ENCODE results near the gene VASH1.
A peak's percentile ranks its signal among the peaks of the same experiment; 100 is the strongest.

Gene VASH1

DNA sequence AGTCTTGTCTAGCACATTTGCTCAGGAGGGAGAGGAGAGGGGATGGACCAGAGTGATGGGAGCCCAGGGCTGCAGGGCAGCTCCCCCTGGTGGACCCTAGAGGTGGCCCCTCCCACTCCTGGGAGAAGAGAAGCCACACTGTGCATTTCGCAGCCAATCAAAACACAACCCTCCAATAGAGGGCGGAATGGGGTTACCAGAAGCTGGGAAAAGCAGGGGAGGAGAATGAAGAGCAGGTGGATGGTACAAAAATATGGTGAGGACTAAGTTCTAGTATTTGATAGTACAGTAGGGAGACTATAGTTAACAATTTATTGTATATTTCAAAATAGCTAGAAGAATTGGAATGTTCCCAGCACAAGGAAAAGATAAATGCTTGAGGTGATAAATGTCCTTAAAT, 23.6 kb downstream of the VASH1 start:
- peak; percentile 46 for DNase-seq (ENCODE audit: low read depth)

DNA sequence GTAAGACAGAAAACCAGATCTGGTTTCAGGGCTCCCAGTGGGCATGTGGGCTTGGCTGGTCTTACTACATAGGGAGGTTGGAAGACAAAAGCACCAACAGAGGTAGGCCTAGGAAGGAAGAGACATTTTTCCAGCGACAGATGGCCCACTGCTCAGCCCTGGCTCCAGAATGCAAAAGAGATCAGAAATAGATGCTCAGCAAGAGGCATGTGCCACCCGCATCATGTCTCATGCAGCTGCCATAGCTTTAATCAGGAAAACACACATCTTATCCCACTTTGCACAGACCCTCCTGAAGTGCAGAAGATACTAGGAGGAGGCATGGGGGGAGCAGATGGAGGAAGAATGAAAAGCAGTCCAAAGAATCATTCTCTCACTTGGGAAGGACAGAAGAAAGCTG, 25.3 kb downstream of the VASH1 start:
- no peak for DNase-seq (ENCODE audit: low read depth)

GRCh38 chr14:76792422-76792821, 31.2 kb downstream of the VASH1 start:
- DNase-seq (ENCODE audit: low read depth), result no peak

DNA sequence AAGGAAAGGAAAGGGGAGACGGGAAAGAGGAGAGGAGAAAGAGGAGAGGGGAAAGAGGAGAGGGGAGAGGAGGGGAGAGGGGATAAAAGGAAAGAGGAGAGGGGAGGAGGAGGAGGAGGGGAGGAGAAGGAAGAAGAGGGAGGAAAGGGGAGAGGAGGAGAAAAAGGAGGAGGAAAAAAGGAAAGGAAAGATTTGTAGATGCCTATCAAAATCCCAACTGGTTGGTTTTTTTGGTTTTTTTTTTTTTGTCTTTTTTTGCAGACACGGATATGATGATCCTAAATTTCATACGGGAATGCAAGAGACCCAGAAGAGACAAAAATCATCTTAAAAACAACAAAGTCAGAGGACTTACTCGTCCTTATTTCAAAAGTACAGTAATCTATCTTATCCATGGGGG, 32.1 kb downstream of the VASH1 start:
- DNase-seq (ENCODE audit: low read depth), result no peak

GRCh38 chr14:76793956-76794355, 32.7 kb downstream of the VASH1 start:
- no peak for DNase-seq (ENCODE audit: low read depth)

DNA sequence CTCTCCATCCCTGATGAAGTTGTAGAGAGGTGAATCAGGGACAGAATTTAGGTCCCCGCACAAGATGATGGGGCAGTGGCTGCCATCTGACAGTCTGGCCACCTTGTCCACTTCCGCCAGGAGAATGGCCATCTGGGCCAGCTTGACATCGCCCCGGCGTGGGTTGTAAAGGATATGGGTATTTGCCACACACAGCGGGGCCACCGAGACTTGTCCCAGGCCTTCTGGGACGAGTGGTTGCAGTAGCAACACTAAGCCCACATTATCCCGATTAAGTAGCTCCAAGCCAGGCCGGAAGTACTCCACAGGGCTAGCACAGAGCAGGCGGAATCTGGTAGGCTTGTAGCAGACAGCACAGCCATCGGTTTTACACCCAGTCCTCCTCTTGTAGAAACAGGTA, 45.2 kb downstream of the VASH1 start:
- DNase-seq (ENCODE audit: low read depth), result no peak

- no peak for DNase-seq (ENCODE audit: low read depth)
Measured at GRCh38 chr14:76808011-76808410, 46.7 kb downstream of the VASH1 start.

GRCh38 chr14:76808990-76809389, 47.7 kb downstream of the VASH1 start:
- DNase-seq (ENCODE audit: low read depth), result no peak

DNA sequence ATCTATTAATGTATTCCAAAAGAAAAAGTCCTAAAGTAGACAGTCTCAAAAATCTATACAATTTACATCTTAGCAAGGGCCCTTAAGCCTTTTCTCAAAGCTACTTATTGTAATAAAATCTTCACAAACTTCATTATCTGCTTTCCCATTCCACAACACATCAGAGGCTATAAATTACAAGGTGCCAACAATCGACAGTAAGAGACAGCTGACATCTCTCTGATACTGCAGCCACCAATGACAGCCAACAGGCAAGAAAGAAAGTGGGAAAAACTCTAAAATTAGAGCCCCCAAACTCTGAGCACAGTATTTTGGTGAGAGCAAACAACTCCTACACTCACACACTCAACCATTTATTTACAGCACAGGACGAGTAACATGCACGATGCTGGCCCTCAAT, 49.3 kb downstream of the VASH1 start:
- DNase-seq (ENCODE audit: low read depth), result no peak

DNA sequence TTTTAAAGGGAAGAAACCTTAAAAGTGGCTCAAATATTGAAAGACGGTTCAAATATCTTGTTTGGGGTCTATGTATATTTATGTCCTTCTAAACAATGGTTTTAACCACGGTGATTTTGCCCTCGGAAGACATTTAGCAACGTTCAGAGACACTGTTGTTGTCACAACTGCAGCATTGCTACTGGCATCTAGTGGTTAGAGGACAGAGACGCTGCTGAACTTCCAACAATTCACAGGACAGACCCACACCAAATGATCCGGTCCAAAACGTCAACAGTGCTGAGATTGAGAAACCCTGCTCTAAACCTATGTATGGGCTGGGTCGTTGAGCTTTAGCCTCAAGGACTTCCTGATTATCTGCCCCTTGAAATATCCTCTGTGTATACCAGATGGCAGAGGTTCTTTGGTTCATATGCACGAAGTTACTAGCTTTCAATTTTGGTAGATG, 49.7 kb downstream of the VASH1 start:
- DNase-seq (ENCODE audit: low read depth), result no peak

DNA sequence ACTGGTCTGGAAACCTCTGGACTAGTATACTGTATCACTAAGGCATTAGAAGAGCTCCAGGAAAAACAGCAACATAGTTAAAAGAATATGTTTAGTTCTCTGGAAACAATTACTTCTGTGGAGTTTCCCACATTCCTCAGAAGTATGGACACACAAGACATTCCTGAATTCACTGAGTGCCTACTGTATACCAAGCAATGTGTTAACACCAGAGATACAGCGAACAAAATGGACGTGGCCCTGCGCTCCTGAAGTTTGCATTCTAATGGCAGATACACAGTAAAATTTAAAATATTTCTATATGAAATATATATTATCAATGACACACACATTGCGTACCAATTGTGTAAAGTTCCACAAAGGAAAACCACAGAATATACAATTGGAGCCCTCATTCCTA, 50.3 kb downstream of the VASH1 start:
- DNase-seq (ENCODE audit: low read depth), result no peak

DNA sequence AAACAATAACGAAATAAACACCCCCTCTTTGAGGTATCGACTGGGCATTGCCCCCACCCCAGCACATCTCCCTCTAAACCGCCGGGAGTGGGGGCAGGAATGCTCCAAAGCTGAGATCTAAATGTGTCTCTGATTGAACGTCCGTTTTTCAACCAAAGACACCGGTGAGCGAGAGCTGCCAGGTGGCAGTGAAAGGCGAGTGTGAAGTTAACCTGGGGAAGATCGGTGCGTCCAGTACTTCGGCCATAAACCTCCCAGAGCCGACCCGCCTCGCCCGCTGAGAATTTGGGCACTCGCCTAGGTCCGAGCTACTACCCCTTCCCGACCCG, 50.8 kb downstream of the VASH1 start:
- DNase-seq (ENCODE audit: low read depth), result no peak

DNA sequence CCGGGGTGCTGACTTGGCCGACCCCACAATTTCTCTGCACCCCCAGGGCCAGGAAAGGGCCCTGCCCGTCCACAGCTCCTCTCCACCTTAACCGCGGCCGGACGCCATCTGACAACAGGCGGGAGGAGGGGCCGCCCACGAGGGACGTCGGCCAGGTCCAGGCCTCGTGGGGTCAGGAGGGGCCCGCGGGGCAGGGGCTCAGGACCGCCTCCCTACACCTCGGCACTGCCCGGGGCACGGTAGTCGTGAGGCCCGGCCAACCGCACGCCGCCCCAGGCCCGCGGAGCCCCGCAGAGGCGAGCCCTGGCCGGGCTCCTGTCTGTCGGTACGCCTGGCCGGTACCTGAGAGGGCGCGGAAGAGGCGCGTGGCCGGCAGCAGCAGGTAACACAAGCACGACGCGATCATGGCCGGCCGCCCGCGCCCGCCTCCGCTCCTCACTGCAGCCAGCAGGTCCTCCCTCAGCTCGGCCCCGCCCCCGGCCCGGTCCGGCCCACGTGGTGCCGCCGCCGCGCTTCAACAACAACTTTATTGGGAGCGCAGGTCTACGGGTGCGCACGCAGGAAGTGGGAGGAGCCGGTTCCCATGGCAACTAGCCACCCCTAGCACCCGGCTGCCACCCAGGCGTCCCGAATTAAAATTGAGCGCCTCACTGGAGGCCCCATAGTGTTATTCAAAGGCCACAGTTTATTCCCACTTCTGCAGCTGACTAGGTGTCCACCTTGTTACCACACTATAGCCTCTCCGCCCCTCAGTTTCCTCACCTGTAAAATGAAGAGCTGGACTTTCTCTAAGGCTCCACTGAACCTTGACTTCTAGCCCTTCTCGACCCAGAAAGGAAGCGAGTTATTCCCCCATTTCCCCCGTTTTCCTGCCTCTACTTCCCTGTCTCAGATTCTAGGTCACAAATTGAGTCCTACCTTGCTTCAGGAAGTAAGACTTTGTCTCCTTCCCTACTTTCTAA, 51.4 kb downstream of the VASH1 start, which contains the start of gene ANGEL1:
Gene ANGEL1 (minus strand): TSS at position 461 of the 962 bp plus-strand sequence. CDS start 55 bp downstream, at position 406.
- peak; percentile 94 for DNase-seq (ENCODE audit: low read depth)

DNA sequence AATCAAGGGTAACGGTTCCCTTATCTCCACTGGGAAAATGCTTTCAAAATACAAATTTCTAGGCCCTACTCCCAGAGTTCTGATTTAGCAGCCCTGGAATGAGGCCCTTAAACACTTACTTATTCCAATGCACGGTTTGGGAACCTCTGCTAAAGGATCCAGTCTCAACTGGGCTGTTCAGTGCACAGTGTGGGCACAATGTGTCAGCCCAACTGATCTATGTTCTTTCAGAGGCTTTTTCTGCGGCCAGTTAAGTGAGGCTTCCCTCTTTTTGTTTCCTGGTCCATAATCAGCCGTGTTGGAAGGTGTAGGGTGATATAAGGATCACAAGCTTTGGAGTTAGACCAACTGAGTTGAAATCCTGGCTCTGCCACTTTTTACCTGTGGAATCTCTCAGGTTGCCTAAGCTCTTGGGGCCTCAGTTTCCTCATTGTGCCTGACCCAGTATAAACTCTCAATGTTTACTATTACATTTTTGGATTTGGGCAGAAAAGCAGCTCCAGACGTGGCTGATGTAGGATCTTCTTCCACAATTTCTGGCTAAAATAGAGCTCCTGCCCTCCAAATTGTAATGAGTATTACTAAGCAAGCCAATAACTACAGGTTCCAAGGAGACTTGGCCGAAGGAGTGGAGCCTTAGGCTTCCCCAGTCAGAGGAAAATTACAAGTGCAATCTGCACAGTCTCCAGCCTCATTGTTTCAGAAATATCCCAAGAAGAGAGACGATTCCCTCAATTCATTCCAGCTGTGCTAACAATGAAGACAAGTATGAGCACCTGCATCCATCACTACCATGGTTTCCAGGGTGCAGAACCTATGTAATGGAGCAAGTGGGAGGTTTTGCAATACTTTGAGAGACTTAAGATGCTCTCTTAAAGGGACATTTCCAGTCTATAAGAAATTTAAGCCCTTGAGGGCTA, 53.7 kb downstream of the VASH1 start:
- DNase-seq (ENCODE audit: low read depth), result no peak

DNA sequence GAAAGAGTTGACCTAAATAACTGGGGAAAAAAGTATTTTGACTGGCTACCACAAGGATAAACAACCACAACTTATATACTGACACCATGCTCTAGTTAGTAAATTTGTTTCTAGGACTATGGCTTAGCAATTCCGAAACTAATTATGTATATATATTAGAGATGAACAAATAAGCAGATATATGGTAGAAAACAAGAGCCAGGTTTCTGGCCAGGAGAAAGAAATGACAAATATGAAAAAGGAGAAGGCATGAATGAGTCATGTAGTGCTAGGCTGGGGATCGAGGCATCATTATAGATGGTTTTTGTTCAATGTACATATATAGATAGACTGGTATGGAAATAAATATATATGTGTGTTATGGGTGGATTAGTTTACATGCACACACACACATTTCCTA, 59.4 kb downstream of the VASH1 start:
- no peak for DNase-seq (ENCODE audit: low read depth)

- no peak for DNase-seq (ENCODE audit: low read depth)
Measured at GRCh38 chr14:76826122-76826521, 64.9 kb downstream of the VASH1 start, which contains the start of gene LRRC74A. Gene LRRC74A (plus strand): TSS chr14:76826408. CDS start chr14:76826698, 290 bp downstream.

GRCh38 chr14:76827696-76828296, 66.5 kb downstream of the VASH1 start:
- DNase-seq (ENCODE audit: low read depth), result no peak

DNA sequence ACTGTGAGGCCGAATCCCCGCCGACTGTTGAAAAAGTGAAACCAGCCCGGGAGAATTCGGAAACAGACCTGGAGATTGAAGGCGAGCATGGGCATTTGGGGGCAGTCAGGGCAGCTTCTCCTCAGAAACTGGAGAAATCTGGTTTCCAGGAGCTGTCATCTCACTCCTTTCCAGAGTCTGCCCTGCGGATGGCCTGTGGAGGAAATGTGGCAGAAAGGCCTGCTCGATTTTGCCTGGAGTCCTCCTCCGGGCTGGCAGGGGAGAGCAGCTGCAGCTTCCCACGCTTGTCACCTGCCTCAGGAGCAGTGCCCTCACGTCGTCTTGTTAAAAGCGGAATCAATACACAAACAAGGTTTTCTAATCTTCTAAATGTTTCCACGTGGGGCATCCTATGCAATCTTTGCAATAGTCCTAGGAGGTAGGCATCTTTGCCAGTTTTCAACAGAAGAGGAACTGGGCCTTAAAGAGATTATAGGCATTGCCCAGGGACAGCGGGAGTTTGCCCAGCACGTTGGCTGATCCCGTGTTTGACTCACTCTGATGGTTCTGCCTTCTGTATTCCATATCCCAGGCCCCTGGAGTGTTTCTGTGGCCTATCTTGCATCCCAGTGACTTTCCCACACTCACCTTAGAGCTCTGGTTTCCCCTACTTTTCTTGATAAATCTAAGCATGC, 67.2 kb downstream of the VASH1 start:
- no peak for DNase-seq (ENCODE audit: low read depth)

DNA sequence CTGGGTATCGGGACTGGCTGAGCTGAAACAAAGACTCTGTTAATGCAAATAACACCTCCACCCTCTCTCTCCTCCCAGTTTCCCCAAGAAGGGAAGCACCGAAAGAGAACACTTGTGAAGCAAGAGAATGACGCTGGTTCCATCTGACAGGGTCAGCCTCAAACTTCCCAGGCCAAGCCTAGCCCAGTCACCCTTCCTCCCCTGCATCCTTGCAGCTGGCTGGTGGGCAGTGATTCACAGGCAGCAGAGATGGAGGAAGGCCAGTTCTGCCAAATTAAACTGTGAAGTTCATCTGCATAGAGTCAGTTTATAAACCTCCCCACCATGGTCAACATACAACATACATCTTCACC, 67.7 kb downstream of the VASH1 start:
- no peak for DNase-seq (ENCODE audit: low read depth)

- no peak for DNase-seq (ENCODE audit: low read depth)
Measured at GRCh38 chr14:76829650-76830421, 68.6 kb downstream of the VASH1 start.

DNA sequence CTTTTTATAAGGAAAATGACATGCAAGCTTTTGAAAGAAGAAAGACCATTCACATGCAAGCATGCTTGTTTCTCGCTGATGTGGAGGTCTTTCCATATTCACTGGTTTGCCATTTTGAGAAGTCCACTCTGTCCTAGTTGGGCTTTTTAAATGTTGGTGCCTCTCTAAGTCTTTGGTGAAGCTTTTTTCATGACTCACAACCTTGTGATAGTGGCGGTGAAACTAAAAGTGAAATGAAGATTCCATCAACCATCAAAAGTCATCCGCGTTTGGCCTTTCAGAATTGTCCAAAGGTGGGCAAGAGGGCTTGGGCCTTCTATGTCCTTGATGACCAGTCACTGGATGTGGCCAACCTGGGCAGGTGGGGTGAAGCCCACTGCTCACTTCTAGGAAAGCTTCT, 69.3 kb downstream of the VASH1 start:
- no peak for DNase-seq (ENCODE audit: low read depth)
